Activated CD4-positive, alpha-beta memory T cell treated with anti-CD3 and anti-CD28 coated beads for 36 hours (primary cell): ENCODE results near the gene CMTM7. TPM values are rescaled to one million over a fixed set of nuclear protein-coding genes. Genes with fewer than 3 reads are reported as not detected.
"Not testable (repeated sequence)": the region's sequence is repeated elsewhere in the genome, so short reads cannot be mapped to it uniquely, and the experiment has no call there.

Experiments used
- CTCF ChIA-PET: fragments of 350-600 bp; sonication (Branson Sonifier 250); formaldehyde crosslinking; loops from one replicate; lab custom pipeline; 2021; ENCODE audit warnings: antibody characterized with exemption, inconsistent platforms; lab: Charles Lee
- POLR2A ChIA-PET: fragments of 350-600 bp; sonication (Branson Sonifier 250); formaldehyde crosslinking; loops from one replicate; lab custom pipeline; 2021; ENCODE audit warnings: antibody characterized with exemption; lab: Charles Lee
- DNase-seq: peaks from one replicate; pipeline ENCODE4 v3.0.0-alpha.2; 2020
- H3K27ac Mint-ChIP-seq: one replicate; pipeline ENCODE4 v1.8.0; 2021; ENCODE audit warnings: mixed read lengths
- H3K27me3 Mint-ChIP-seq: one replicate; pipeline ENCODE4 v1.8.0; 2021; ENCODE audit warnings: mixed read lengths
- H3K36me3 Mint-ChIP-seq: one replicate; pipeline ENCODE4 v1.8.0; 2021; ENCODE audit warnings: mixed read lengths
- H3K4me1 Mint-ChIP-seq: one replicate; pipeline ENCODE4 v1.8.0; 2021; ENCODE audit warnings: low read depth, mixed read lengths
- H3K4me3 Mint-ChIP-seq: one replicate; pipeline ENCODE4 v1.8.0; 2021; ENCODE audit warnings: mild to moderate bottlenecking, mixed read lengths
- H3K9me3 Mint-ChIP-seq: one replicate; pipeline ENCODE4 v1.8.0; 2021; ENCODE audit warnings: mixed read lengths
- intact Hi-C: fragments of 100-400 bp; cut with micrococcal nuclease; formaldehyde crosslinking; loops from one replicate; pipeline ENCODE4 v1.15.1; 2023
- total RNA-seq, 2 experiments: library from RNA; stranded (reverse); gene quantifications; one replicate each; pipeline ENCODE4 v1.2.3, GENCODE V29; 2021

Gene CMTM7
- total RNA-seq, 2 experiments from 2014 or later = 46.1 to 47.1 TPM

GRCh38 chr3:32384938-32385337, 6.7 kb upstream of the CMTM7 start:
- no peak overlapping the region for H3K4me3 Mint-ChIP-seq
- intact Hi-C loops = no loop called here
- CTCF ChIA-PET = interaction anchor here (0.6 to 2.7 kb wide), 2 partner anchors 10 to 83 kb away, joined by 3 to 19 read pairs; no protein-coding TSS in a partner anchor
- H3K9me3 Mint-ChIP-seq = no peaks in the 10 kb centered on the region
- POLR2A ChIA-PET = no interaction called here
- H3K27ac Mint-ChIP-seq = no peak overlapping the region
- H3K4me1 Mint-ChIP-seq = peaks cover 11% of the 10 kb centered on the region
- H3K27me3 Mint-ChIP-seq = no peaks in the 10 kb centered on the region
- H3K36me3 Mint-ChIP-seq = no peaks in the 10 kb centered on the region
- no peak for DNase-seq

DNA sequence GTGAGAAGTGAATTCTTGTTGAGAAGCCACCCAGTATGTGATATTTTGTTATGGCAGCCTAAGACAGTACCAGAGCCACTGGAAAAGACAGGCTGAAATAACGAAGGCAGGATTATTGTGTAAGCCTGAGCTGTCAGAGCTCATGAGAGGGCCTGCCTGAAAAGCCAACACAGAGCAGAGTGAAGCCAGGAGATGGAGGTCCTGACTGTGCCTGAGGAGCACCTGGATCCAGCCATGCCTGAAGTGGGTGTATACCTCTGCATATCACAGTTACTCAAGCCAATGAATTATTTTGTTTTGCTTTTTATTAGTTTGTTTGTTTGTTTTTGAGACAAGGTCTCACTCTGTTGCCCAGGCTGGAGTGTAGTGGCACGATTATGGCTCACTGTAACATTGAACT, 4.1 kb upstream of the CMTM7 start:
- Mint-ChIP-seq H3K36me3 (peaks cover 6% of the 10 kb centered on the region), H3K4me1 (peaks cover 19% of the 10 kb centered on the region), H3K9me3 (no peaks in the 10 kb centered on the region), H3K4me3 (no peak overlapping the region), H3K27me3 (no peaks in the 10 kb centered on the region), H3K27ac (no peak overlapping the region)
- CTCF ChIA-PET = interaction anchor here (1.3 to 4.3 kb wide), 4 partner anchors 11 to 80 kb away, joined by 4 to 24 read pairs (median 8); no protein-coding TSS in a partner anchor
- POLR2A ChIA-PET = no interaction called here
- intact Hi-C loops = no loop called here
- no peak for DNase-seq

- POLR2A ChIA-PET, H3K27me3 Mint-ChIP-seq, H3K9me3 Mint-ChIP-seq, DNase-seq, intact Hi-C loops: not testable (repeated sequence)
- peak overlapping the region; percentile 25 for H3K4me3 Mint-ChIP-seq
- peak overlapping the region; percentile 30 for H3K27ac Mint-ChIP-seq
- CTCF ChIA-PET = interaction anchor here (4.3 kb wide), 1 partner anchor 15 kb away, joined by 24 read pairs; no protein-coding TSS in a partner anchor
- peaks cover 39% of the 10 kb centered on the region for H3K4me1 Mint-ChIP-seq
- H3K36me3 Mint-ChIP-seq = peaks cover 13% of the 10 kb centered on the region
Measured at GRCh38 chr3:32389577-32389976, 2.1 kb upstream of the CMTM7 start.

DNA sequence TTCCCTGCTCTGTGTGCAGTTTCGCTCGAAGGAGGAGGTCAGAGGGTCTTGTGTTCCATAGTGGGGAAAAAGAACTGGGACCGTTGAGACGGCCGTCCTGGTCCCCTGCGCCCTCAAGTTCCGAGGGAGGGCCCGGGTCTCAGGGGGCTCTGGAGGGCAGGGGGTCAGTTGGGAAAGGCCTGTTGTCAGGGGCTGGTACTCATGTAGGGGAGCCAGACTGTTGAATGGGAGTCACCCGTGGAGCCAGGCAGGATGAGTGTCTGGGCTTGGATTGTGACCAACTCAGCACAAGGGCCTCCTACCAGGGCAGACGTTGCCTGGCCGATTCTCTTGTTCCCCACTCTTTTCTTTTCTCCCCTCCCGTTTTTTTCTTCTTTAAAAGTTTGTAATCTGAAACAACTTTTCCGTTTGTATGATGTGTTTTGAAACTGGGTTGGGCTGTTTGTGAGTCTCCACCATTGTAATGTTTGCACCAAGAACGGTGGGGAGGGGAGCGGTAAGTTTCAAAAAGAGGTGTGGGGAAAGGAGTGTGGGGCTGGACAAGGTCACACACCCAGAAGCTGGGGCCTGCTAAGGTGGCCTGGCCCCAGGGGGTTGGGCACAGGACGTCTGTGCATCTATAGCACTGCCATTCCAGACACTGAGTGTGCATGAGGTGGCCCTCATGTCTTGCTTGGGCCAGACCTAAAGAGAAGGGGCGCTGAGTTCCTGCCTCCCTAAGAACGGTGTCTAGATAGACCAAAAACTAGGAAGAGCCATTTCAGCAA, 1.1 kb downstream of the CMTM7 start:
- peak overlapping the region; percentile 95 for H3K27ac Mint-ChIP-seq

DNA sequence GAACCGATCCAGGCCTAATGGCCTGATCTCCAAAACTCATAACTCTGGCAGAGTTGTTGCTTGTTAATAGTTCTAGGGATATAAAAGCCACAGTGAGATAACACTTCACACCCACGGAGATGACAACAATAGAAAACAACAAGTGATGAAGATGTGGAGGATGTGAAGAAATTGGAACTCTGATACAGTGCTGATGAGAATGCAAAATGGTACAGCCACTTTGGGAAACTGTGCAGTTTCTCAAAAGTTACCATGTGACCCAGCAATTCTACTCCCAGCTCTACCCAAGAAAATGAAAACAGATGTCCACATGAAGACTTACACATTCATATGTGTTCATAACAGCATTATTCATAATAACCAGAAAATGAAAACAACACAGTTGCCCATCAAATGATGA, 3.8 kb downstream of the CMTM7 start:
- intact Hi-C loops = loop anchor here (10.0 kb wide), 1 partner anchor 289 kb away; the partner anchor contains the start of gene CNOT10
- H3K36me3 Mint-ChIP-seq = peaks cover 19% of the 10 kb centered on the region

More for the DNA sequence above, 1.1 kb downstream of the CMTM7 start:
- H3K36me3 Mint-ChIP-seq = peaks cover 19% of the 10 kb centered on the region
- H3K9me3 Mint-ChIP-seq = no peaks in the 10 kb centered on the region
- CTCF ChIA-PET = interaction anchor here (2.6 to 8.7 kb wide), 3 partner anchors 19 to 76 kb away, joined by 12 to 101 read pairs (median 33); no protein-coding TSS in a partner anchor
- POLR2A ChIA-PET = no interaction called here
- H3K4me3 Mint-ChIP-seq = peak overlapping the region; percentile 98
- no peaks in the 10 kb centered on the region for H3K27me3 Mint-ChIP-seq
- peak; percentile 62 for DNase-seq
- H3K4me1 Mint-ChIP-seq = peaks cover 56% of the 10 kb centered on the region
- intact Hi-C loops = loop anchor here (1.0 to 10.0 kb wide), 4 partner anchors 9 to 292 kb away; partner anchors contain the start of genes CMTM8 and CNOT10

GRCh38 chr3:32397941-32398340, 6.3 kb downstream of the CMTM7 start:
- CTCF ChIA-PET = interaction anchor here (0.7 to 8.7 kb wide), 7 partner anchors 17 to 222 kb away, joined by 3 to 101 read pairs (median 4); no protein-coding TSS in a partner anchor
- intact Hi-C loops = loop anchor here (2.0 to 10.0 kb wide), 4 partner anchors 63 to 287 kb away; partner anchors contain the start of gene CNOT10
- no peaks in the 10 kb centered on the region for H3K27me3 Mint-ChIP-seq
- H3K9me3 Mint-ChIP-seq = no peaks in the 10 kb centered on the region
- no peak overlapping the region for H3K4me3 Mint-ChIP-seq
- H3K4me1 Mint-ChIP-seq = peaks cover 67% of the 10 kb centered on the region
- peak overlapping the region; percentile 26 for H3K27ac Mint-ChIP-seq
- POLR2A ChIA-PET = interaction anchor here (0.7 kb wide), 1 partner anchor 10 kb away, joined by 6 read pairs; no protein-coding TSS in a partner anchor
- peaks cover 10% of the 10 kb centered on the region for H3K36me3 Mint-ChIP-seq
- DNase-seq = no peak

More for the DNA sequence above, 3.8 kb downstream of the CMTM7 start:
- H3K27ac Mint-ChIP-seq = peak overlapping the region; percentile 87
- no peak for DNase-seq
- no peak overlapping the region for H3K4me3 Mint-ChIP-seq
- H3K9me3 Mint-ChIP-seq = no peaks in the 10 kb centered on the region
- H3K4me1 Mint-ChIP-seq = peaks cover 65% of the 10 kb centered on the region
- ChIA-PET CTCF (interaction anchor here (0.6 to 8.7 kb wide), 6 partner anchors 21 to 220 kb away, joined by 3 to 101 read pairs (median 4); no protein-coding TSS in a partner anchor), POLR2A (interaction anchor here (0.9 to 2.5 kb wide), 5 partner anchors 18 to 565 kb away, joined by 3 to 11 read pairs (median 3); no protein-coding TSS in a partner anchor)
- H3K27me3 Mint-ChIP-seq = no peaks in the 10 kb centered on the region

DNA sequence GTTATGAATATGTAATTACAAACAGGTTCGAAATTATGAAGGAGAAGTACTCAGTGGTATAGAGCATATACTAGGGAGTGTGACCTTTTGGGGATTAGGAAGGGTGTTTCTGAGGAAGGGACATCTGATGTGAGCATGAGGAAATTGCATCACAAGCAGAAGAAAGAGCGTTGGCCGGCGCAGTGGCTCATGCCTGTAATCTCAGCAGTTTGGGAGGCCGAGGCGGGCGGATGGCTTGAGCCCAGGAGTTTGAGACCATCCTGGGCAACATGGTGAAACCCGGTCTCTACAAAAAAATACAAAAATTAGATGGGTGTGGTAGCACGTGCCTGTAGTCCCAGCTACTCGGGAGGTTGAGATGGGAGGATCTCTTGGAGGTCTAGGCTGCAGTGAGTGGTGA, 6.9 kb downstream of the CMTM7 start:
- Mint-ChIP-seq H3K27ac (peak overlapping the region; percentile 49), H3K4me3 (no peak overlapping the region), H3K27me3 (no peaks in the 10 kb centered on the region), H3K9me3 (no peaks in the 10 kb centered on the region), H3K4me1 (peaks cover 67% of the 10 kb centered on the region), H3K36me3 (peaks cover 8% of the 10 kb centered on the region)
- no peak for DNase-seq
- ChIA-PET CTCF (interaction anchor here (0.7 to 8.7 kb wide), 8 partner anchors 12 to 222 kb away, joined by 3 to 101 read pairs (median 4); no protein-coding TSS in a partner anchor), POLR2A (no interaction called here)
- intact Hi-C loops = loop anchor here (2.0 to 10.0 kb wide), 4 partner anchors 64 to 286 kb away; partner anchors contain the start of gene CNOT10

DNA sequence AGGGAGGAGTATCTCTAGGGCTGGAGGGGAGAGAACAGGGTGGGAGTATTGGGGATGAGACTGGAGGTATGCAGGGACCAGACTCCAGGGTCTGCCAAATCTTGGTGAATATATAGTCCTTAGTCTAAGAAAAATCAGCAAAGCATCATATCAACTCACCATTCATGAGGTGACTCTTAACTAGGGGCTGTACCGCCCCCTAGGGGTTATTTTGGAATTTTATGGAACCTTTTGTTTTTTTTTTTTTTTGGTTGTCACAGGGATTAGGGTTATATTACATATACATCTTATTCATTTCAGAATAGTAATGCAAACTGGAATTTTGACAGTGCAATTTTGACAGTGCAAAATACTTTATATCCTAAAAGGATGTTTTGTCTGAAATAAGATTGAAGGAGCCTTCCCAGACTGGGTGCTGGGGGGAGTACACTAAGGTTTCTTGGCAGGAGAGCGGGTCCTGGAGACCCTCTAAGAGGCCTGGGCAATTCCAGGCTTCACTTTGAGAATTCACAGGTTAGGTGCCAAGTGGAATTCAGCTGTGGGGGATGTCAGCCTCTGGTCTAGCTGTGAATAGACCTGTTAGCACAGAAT, 7.5 kb downstream of the CMTM7 start:
- POLR2A ChIA-PET = no interaction called here
- Mint-ChIP-seq H3K36me3 (peaks cover 8% of the 10 kb centered on the region), H3K27me3 (no peaks in the 10 kb centered on the region), H3K4me3 (no peak overlapping the region), H3K4me1 (peaks cover 65% of the 10 kb centered on the region), H3K9me3 (no peaks in the 10 kb centered on the region), H3K27ac (peak overlapping the region; percentile 70)
- DNase-seq = no peak
- CTCF ChIA-PET = interaction anchor here (0.6 to 8.7 kb wide), 9 partner anchors 12 to 266 kb away, joined by 3 to 101 read pairs (median 3); no protein-coding TSS in a partner anchor
- intact Hi-C loops = loop anchor here (1.0 to 10.0 kb wide), 6 partner anchors 24 to 286 kb away; partner anchors contain the start of gene CNOT10

- no peak for DNase-seq
- H3K27me3 Mint-ChIP-seq = no peaks in the 10 kb centered on the region
- peak overlapping the region; percentile 99 for H3K27ac Mint-ChIP-seq
- ChIA-PET POLR2A (interaction anchor here (0.6 kb wide), 1 partner anchor 14 kb away, joined by 3 read pairs; no protein-coding TSS in a partner anchor), CTCF (interaction anchor here (1.0 to 8.7 kb wide), 4 partner anchors 12 to 252 kb away, joined by 3 to 101 read pairs (median 12); no protein-coding TSS in a partner anchor)
- peaks cover 57% of the 10 kb centered on the region for H3K4me1 Mint-ChIP-seq
- peak overlapping the region; percentile 85 for H3K4me3 Mint-ChIP-seq
- no peaks in the 10 kb centered on the region for H3K9me3 Mint-ChIP-seq
- intact Hi-C loops = loop anchor here (1.0 to 2.0 kb wide), 3 partner anchors 8 to 60 kb away; no protein-coding TSS in a partner anchor
- peaks cover 14% of the 10 kb centered on the region for H3K36me3 Mint-ChIP-seq
Measured at GRCh38 chr3:32401126-32401525, 9.5 kb downstream of the CMTM7 start.

DNA sequence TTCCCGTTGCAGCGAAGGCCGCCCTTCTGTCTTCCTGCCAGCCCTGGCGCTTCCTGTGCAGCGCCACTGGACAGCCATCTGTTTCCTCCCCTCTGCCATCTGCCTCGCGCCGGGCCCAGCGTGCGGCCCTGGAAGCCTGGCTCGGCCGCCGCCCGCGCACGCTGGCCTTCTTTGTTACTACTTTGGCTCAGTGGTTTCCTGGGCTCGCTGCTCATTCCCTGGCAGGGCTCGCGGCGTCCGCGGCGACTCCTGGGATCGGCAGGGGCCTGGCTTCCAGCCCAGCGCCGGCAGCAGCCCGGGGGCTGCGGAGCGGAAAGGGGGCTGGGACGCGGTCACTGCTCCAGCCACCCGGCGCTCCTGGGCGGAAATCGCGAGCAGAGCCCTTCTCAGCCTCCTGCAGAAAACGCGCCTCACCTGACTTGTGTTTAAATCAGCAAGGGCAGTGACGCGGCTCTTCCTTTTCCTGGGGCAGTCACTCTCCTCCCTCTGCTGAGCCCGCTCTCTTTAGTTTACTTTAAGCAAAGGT, 10.0 kb downstream of the CMTM7 start:
- peak; percentile 74 for DNase-seq
- peaks cover 58% of the 10 kb centered on the region for H3K4me1 Mint-ChIP-seq

GRCh38 chr3:32403663-32404062, 12.0 kb downstream of the CMTM7 start:
- H3K27ac Mint-ChIP-seq = peak overlapping the region; percentile 19
- peaks cover 14% of the 10 kb centered on the region for H3K36me3 Mint-ChIP-seq
- H3K9me3 Mint-ChIP-seq = no peaks in the 10 kb centered on the region
- no peaks in the 10 kb centered on the region for H3K27me3 Mint-ChIP-seq
- intact Hi-C loops = loop anchor here (2.0 kb wide), 1 partner anchor 29 kb away; no protein-coding TSS in a partner anchor
- CTCF ChIA-PET = interaction anchor here (1.1 kb wide), 1 partner anchor 64 kb away, joined by 5 read pairs; no protein-coding TSS in a partner anchor
- peaks cover 57% of the 10 kb centered on the region for H3K4me1 Mint-ChIP-seq
- POLR2A ChIA-PET = no interaction called here
- DNase-seq = no peak
- H3K4me3 Mint-ChIP-seq = no peak overlapping the region

More for the DNA sequence above, 10.0 kb downstream of the CMTM7 start:
- peaks cover 14% of the 10 kb centered on the region for H3K36me3 Mint-ChIP-seq
- H3K9me3 Mint-ChIP-seq = no peaks in the 10 kb centered on the region
- CTCF ChIA-PET = interaction anchor here (2.7 to 8.7 kb wide), 2 partner anchors 27 to 67 kb away, joined by 20 to 101 read pairs; no protein-coding TSS in a partner anchor
- H3K27ac Mint-ChIP-seq = peak overlapping the region; percentile 99
- intact Hi-C loops = loop anchor here (1.0 to 2.0 kb wide), 4 partner anchors 8 to 59 kb away; no protein-coding TSS in a partner anchor
- H3K27me3 Mint-ChIP-seq = no peaks in the 10 kb centered on the region
- POLR2A ChIA-PET = no interaction called here
- peak overlapping the region; percentile 85 for H3K4me3 Mint-ChIP-seq
